Subcutaneous abdominal adipose tissue (tissue), 5 donors: ENCODE measurements around the gene CCDC30.
"Not testable (repeated sequence)": the region's sequence is repeated elsewhere in the genome, so short reads cannot be mapped to it uniquely, and the experiment has no call there.

Experiments used
- H3K27ac ChIP-seq: one replicate; pipeline ENCODE4 v1.7.0; 2013; ENCODE audit warnings: low read depth, mild to moderate bottlenecking, inconsistent platforms, low read length, moderate library complexity
- H3K27me3 ChIP-seq, 5 donors: one replicate each; pipeline ENCODE4 v1.7.0; 2013; ENCODE audit warnings: low read length in 5 of 5, inconsistent platforms in 1 of 5; ENCODE audit not compliant: control insufficient read depth in 5 of 5, insufficient read depth in 4 of 5
- H3K36me3 ChIP-seq, 5 donors: one replicate each; pipeline ENCODE4 v1.7.0; 2013; ENCODE audit warnings: low read length in 5 of 5; ENCODE audit not compliant: control insufficient read depth in 5 of 5, insufficient read depth in 5 of 5
- H3K4me1 ChIP-seq, 5 donors: one replicate each; pipeline ENCODE4 v1.7.0; 2013; ENCODE audit warnings: low read length in 5 of 5, mild to moderate bottlenecking in 3 of 5, moderate library complexity in 1 of 5; ENCODE audit not compliant: control insufficient read depth in 5 of 5, insufficient read depth in 5 of 5
- H3K4me3 ChIP-seq, 5 donors: one replicate each; pipeline ENCODE4 v1.7.0; 2013; ENCODE audit warnings: low read length in 5 of 5, low read depth in 1 of 5
- H3K9ac ChIP-seq, 5 donors: one replicate each; pipeline ENCODE4 v1.7.0; 2013; ENCODE audit warnings: low read length in 5 of 5, mild to moderate bottlenecking in 4 of 5, moderate library complexity in 3 of 5
- H3K9me3 ChIP-seq, 5 donors: one replicate each; pipeline ENCODE4 v1.7.0; 2013; ENCODE audit warnings: low read length in 5 of 5; ENCODE audit not compliant: control insufficient read depth in 5 of 5
- donor health status: healthy.
- donor health status: healthy.
- donor health status: healthy.
- donor health status: healthy.
- donor health status: healthy.

CCDC30 gene

DNA sequence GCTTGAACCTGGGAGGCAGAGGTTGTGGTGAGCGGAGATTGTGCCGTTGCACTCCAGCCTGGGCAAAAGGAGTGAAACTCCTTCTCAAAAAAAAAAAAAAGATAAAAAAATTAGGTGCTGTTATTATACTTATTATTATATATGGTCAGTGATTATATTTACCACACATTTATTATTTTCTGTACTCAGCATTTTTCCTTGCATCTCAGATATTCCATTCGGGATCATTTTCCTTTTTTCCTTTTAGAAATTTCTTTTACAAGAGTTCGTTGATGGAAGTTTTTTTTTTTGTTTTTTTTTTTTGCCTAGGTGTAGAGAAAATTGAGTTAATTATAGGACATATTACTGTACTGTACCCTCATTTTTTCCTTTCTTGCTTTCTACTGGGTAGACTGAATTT, 13.5 kb downstream of the CCDC30 start:
- no peaks in the 10 kb centered on the region for H3K9me3 ChIP-seq
- H3K27ac ChIP-seq = no peak overlapping the region
- H3K9ac ChIP-seq = no peak overlapping the region
- H3K27me3 ChIP-seq = no peaks in the 10 kb centered on the region
- H3K4me1 ChIP-seq = no peaks in the 10 kb centered on the region
- no peak overlapping the region for H3K4me3 ChIP-seq
- peaks cover 0 to 5% (median 0%) of the 10 kb centered on the region in 5 donors for H3K36me3 ChIP-seq

DNA sequence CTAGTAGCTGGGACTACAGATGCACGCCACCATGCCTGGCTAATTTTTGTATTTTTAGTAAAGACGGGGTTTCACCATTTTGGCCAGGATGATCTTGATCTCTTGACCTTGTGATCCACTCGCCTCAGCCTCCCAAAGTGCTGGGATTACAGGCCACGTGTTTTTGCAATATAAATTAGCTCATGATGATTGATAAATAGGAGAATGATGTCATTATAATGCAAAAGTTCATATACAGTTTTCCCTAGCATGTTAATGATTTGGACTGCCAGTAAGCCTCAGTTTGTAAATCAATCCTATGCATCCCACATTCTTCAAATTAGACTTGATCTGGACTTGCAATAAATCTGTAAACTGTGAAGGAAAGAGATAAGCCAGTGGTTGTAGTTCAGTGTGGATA, 14.3 kb downstream of the CCDC30 start:
- H3K27me3 ChIP-seq, H3K4me1 ChIP-seq, H3K4me3 ChIP-seq, H3K36me3 ChIP-seq, H3K27ac ChIP-seq, H3K9me3 ChIP-seq, H3K9ac ChIP-seq: not testable (repeated sequence)

DNA sequence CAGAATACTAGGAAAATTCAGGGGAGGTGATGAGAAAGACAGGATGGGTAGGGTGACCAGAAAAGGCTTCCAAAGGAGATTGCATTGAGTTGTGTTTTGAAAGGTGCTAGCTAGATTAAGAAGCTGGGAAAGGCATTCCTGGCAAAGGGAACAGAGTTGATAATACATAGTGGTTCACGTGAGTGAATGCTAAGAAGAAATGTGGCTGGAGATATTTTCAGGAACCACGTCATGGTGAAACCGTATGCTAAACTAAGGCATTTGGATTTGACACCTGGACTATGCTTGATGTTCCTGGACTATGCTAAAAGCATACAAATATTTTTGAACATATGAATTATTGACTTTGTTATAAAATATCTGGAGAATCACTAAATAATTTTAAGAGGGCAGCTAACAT, 14.7 kb downstream of the CCDC30 start:
- Histone ChIP-seq H3K27ac (no peak overlapping the region), H3K9ac (no peak overlapping the region), H3K4me3 (no peak overlapping the region), H3K9me3 (no peaks in the 10 kb centered on the region), H3K4me1 (no peaks in the 10 kb centered on the region), H3K36me3 (peaks cover 0 to 7% (median 5%) of the 10 kb centered on the region in 5 donors), H3K27me3 (no peaks in the 10 kb centered on the region)

DNA sequence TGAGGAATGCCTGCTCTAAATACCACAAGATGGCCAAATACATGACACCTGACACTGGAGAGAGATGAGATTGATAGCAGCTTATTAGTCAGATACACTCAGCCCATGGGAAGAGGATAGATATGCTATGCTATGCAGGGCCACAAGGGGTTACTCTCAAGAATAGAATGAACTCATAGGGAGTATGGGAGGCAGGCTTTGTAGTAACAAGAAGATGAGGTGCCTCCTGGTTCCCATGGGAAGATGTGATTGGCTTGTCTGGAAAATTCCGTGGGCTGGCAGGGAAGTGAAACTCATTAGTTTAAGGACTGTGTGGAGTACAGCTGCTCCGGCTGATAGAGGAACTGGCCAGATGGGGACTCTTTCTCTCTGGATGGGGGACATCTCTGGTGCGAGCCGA, 16.5 kb downstream of the CCDC30 start:
- H3K4me1 ChIP-seq = no peaks in the 10 kb centered on the region
- no peak overlapping the region for H3K27ac ChIP-seq
- no peaks in the 10 kb centered on the region for H3K9me3 ChIP-seq
- no peaks in the 10 kb centered on the region for H3K27me3 ChIP-seq
- H3K9ac ChIP-seq = no peak overlapping the region
- no peak overlapping the region for H3K4me3 ChIP-seq
- peaks cover 0 to 14% (median 8%) of the 10 kb centered on the region in 5 donors for H3K36me3 ChIP-seq

DNA sequence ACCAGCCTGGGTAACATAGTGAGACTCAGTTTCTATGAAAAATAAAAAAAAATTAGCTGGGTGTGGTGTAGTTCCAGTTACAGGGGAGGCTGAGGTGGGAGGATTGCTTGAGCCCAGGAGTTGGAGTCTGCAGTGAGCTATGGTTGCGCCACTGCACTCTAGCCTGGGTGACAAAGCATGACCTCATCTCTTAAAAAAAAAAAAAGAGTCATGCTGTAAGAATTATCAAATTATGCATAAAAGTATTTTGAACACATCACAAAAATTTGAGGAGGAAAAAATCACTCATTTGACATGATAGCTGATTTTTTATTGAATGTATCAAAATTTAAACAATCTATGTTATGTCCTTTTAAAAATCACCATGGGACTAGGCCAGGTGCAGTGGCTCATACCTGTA, 17.8 kb downstream of the CCDC30 start:
- Histone ChIP-seq H3K27ac (no peak overlapping the region), H3K36me3 (peaks cover 0 to 14% (median 8%) of the 10 kb centered on the region in 5 donors), H3K4me3 (no peak overlapping the region), H3K4me1 (no peaks in the 10 kb centered on the region), H3K9ac (no peak overlapping the region), H3K9me3 (no peaks in the 10 kb centered on the region), H3K27me3 (no peaks in the 10 kb centered on the region)

DNA sequence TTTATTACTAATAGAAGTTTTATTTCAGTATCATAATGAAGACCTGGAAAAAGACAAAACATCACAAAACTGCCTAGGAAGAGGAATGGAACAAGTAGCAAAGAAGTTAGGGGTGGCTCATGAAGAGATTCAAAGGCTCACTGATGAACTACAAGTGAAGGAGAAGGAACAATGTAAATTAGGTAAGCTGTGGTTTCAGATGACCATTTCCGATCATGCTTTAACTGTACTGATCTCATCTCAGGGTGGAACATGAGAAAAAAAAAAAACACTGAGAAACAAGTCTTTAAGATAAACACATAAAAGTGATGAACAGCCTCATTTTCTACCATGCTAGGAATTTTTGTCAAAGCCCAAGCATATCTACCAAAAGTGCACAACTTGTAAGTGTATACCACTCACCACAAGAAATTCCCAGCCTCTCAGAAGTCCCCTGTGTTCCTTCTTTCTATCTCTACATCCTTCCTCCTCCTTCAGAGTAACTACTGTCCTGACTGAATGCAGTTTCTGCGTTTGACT, 19.6 kb downstream of the CCDC30 start:
- Histone ChIP-seq H3K9me3 (peaks cover 0 to 2% (median 0%) of the 10 kb centered on the region in 5 donors), H3K27ac (no peak overlapping the region), H3K4me1 (no peaks in the 10 kb centered on the region), H3K36me3 (peaks cover 2 to 20% (median 8%) of the 10 kb centered on the region in 5 donors), H3K9ac (no peak overlapping the region), H3K4me3 (no peak overlapping the region), H3K27me3 (no peaks in the 10 kb centered on the region)

DNA sequence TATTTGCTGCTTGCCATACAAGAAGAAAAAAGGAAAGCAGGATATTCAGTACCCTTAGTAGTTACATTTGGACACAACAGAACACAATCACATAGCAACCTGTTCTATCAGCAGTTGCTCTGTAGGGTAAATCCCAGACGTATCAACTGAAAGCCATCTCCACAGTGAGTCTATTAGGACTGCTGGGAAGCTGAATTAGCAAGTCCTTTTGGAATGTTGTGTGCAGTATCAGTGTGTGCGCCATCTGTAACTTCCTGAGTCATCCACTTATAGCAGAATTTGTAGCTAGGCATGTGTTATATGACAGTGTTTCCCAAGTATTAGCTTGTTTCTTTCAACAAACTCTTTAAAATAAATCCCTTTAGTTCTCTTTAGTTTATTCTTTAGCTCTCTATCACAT, 21.3 kb downstream of the CCDC30 start:
- Histone ChIP-seq H3K4me3 (no peak overlapping the region), H3K27me3 (no peaks in the 10 kb centered on the region), H3K9ac (no peak overlapping the region), H3K36me3 (peaks cover 2 to 20% (median 8%) of the 10 kb centered on the region in 5 donors), H3K9me3 (peaks cover 0 to 2% (median 0%) of the 10 kb centered on the region in 5 donors), H3K27ac (no peak overlapping the region), H3K4me1 (no peaks in the 10 kb centered on the region)

DNA sequence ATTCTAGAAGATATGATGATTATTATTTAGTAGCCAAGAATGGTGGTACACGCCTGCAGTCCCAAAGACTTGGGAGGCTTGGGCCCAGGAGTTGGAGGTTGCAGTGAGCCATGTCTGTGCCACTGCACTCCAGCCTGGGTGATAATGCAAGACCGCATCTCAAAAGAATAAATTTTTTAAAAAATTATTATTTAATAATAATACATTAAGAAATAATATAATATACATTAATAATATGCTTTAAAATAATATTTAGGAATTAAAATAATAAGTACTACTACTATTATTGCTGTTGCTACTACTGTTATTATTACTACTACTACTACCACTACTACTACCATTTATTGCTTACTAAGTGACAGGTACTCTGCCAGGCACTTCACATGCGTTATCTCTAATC, 27.2 kb downstream of the CCDC30 start:
- H3K27me3 ChIP-seq = no peaks in the 10 kb centered on the region
- H3K4me3 ChIP-seq = no peak overlapping the region
- H3K27ac ChIP-seq = no peak overlapping the region

DNA sequence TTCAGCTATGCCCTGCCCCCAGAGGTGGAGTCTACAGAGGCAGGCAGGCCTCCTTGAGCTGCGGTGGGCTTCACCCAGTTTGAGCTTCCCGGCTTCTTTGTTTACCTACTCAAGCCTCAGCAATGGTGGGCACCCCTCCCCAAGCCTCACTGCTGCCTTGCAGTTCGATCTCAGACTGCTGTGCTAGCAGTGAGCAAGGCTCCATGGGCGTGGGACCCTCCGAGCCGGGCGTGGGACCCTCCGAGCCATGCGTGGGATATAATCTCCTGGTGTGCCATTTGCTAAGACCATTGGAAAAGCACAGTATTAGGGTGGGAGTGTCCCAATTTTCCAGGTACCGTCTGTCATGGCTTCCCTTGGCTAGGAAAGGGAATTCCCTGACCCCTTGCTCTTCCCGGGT, 38.9 kb downstream of the CCDC30 start:
- H3K27ac ChIP-seq, H3K27me3 ChIP-seq, H3K4me3 ChIP-seq, H3K9ac ChIP-seq, H3K4me1 ChIP-seq: not testable (repeated sequence)
- Histone ChIP-seq H3K9me3 (peaks cover 18 to 42% (median 37%) of the 10 kb centered on the region in 5 donors), H3K36me3 (peaks cover 2 to 25% (median 9%) of the 10 kb centered on the region in 5 donors)

More for the DNA sequence above, 27.2 kb downstream of the CCDC30 start:
- peaks cover 0 to 6% (median 0%) of the 10 kb centered on the region in 5 donors for H3K36me3 ChIP-seq
- no peaks in the 10 kb centered on the region for H3K4me1 ChIP-seq
- peaks cover 0 to 2% (median 0%) of the 10 kb centered on the region in 5 donors for H3K9me3 ChIP-seq
- no peak overlapping the region for H3K9ac ChIP-seq

DNA sequence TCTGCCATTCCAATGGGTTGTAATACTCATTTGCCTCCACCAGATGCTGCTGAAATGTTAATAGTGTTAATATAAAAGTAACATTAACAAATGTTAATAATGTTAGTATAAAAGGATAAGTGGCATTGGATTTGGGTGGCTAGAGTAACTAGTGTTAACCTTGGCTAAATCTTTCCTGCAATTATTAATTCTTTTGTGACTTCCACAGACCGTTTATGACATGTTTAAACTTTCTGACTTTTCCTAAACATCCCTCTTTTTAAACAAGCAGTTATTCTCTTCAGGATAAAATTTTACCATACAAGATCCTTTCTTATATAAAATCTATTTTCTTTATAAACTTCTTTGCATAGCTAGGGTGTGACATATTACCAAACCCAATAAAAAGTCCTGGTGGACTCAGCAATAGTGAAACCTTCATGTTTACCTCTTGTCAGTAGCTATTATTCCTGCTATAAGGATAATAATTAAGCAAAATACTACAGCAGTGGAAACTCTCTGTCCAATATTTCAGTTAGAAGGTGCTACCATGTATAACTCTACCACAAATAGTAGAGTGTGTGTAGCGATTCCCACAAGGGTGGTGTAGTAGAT, 41.5 kb downstream of the CCDC30 start:
- H3K36me3 ChIP-seq = peaks cover 0 to 26% (median 2%) of the 10 kb centered on the region in 5 donors
- H3K27me3 ChIP-seq = no peaks in the 10 kb centered on the region
- peaks cover 20 to 61% (median 59%) of the 10 kb centered on the region in 5 donors for H3K9me3 ChIP-seq

More for the DNA sequence above, 41.5 kb downstream of the CCDC30 start:
- Histone ChIP-seq H3K27ac (no peak overlapping the region), H3K4me3 (peak overlapping the region in 2 of 5 donors; percentile 44), H3K9ac (no peak overlapping the region), H3K4me1 (no peaks in the 10 kb centered on the region)
